HepG2 (cell line): ENCODE results near the gene OR2K2. TPM values are rescaled to one million over a fixed set of nuclear protein-coding genes. Genes with fewer than 3 reads are reported as not detected.

Experiments used
- BATF2 ChIP-seq: sonication (generic); formaldehyde crosslinking; IDR thresholded peaks from 2 replicates; pipeline ENCODE4 v1.8.0; 2022; ENCODE audit warnings: mild to moderate bottlenecking, missing genetic modification reagents, moderate library complexity
- FOXA1 ChIP-seq, 2 experiments: fragments of 450-650 bp in 1 of 2; sonication (generic) in 1 of 2; formaldehyde crosslinking in 1 of 2; IDR thresholded peaks; 2 replicates each; pipeline versions ENCODE4 v1.4.0 to v1.6.1; 2016 to 2020; ENCODE audit warnings: missing genetic modification reagents in 1 of 2
- KIAA2018 ChIP-seq: sonication (generic); formaldehyde crosslinking; IDR thresholded peaks from 2 replicates; pipeline ENCODE4 v1.5.0; 2020; ENCODE audit warnings: mild to moderate bottlenecking, missing genetic modification reagents, borderline replicate concordance
- PAX8 ChIP-seq: sonication (generic); formaldehyde crosslinking; IDR thresholded peaks from 2 replicates; pipeline ENCODE4 v1.8.0; 2022; ENCODE audit warnings: mild to moderate bottlenecking, missing genetic modification reagents, borderline replicate concordance
- RBM22 ChIP-seq: fragments of 200-400 bp; formaldehyde crosslinking; optimal IDR thresholded peaks from 2 replicates; pipeline ENCODE3; 2017; ENCODE audit warnings: mild to moderate bottlenecking, low read length, moderate library complexity
- RERE ChIP-seq: IDR thresholded peaks from 2 replicates; pipeline ENCODE4 v1.6.1; 2016; ENCODE audit warnings: low read depth, missing genetic modification reagents, missing compliant biosample characterization
- TEF ChIP-seq: sonication (generic); formaldehyde crosslinking; IDR thresholded peaks from 2 replicates; pipeline ENCODE4 v1.5.0; 2020; ENCODE audit warnings: missing genetic modification reagents
- ZBTB25 ChIP-seq: IDR thresholded peaks from 2 replicates; pipeline ENCODE4 v1.6.1; 2018; ENCODE audit warnings: missing genetic modification reagents
- ZBTB8A ChIP-seq: sonication (generic); formaldehyde crosslinking; IDR thresholded peaks from 2 replicates; pipeline ENCODE4 v1.4.0; 2020; ENCODE audit warnings: mild to moderate bottlenecking, low read depth, missing genetic modification reagents, borderline replicate concordance
- ZNF20 ChIP-seq: sonication (generic); formaldehyde crosslinking; IDR thresholded peaks from 2 replicates; pipeline ENCODE4 v1.4.0; 2020; ENCODE audit warnings: mild to moderate bottlenecking, moderate library complexity, missing genetic modification reagents
- ZNF772 ChIP-seq: sonication (generic); formaldehyde crosslinking; IDR thresholded peaks from 2 replicates; pipeline ENCODE4 v1.5.0; 2020; ENCODE audit warnings: mild to moderate bottlenecking, missing genetic modification reagents
- ZNF83 ChIP-seq: sonication (generic); formaldehyde crosslinking; IDR thresholded peaks from 2 replicates; pipeline ENCODE4 v1.4.0; 2020; ENCODE audit warnings: missing genetic modification reagents, mild to moderate bottlenecking, borderline replicate concordance
- polyA plus RNA-seq, 8 experiments: library from polyadenylated mRNA; depleted of rRNA in 3 of 8; stranded (reverse) in 7 of 8; unstranded in 1 of 8; fragments of >200 nt; fragmentation: Illumina TruSeq in 4 of 8; extraction: Trizol in 4 of 8; gene quantifications; 2 replicates each; pipeline versions ENCODE4 v1.2.1 to v1.2.3, GENCODE V29; 2011 to 2016; ENCODE audit warnings: low read depth in 4 of 8, missing spikeins in 1 of 8, mixed read lengths in 1 of 8; ENCODE audit not compliant: insufficient read depth in 1 of 8
- total RNA-seq, 5 experiments: library from RNA; depleted of rRNA; stranded (reverse); fragments of >200 nt; fragmentation: Illumina TruSeq; extraction: Trizol; gene quantifications; 2 replicates each; pipeline ENCODE4 v1.2.3, GENCODE V29; 2016; ENCODE audit warnings: low read depth in 1 of 5

OR2K2 gene
- total and polyA plus RNA-seq, 2 of the 13 experiments (the other 11 are each of a cell fraction or from before 2014, with no cell fraction given) = not detected

- TF ChIP-seq KIAA2018 (CRISPR knock-in tag) = no peak
- no peak for TF ChIP-seq ZNF83 (CRISPR knock-in tag)
- no peak for TF ChIP-seq ZNF772 (CRISPR knock-in tag)
- no peak for TF ChIP-seq PAX8 (CRISPR knock-in tag)
- peak; percentile 29; the same call in 1 of the 2 replicates for TF ChIP-seq ZBTB25 (CRISPR knock-in tag)
- no peak for TF ChIP-seq RBM22
- peak; percentile 98 for TF ChIP-seq RERE (CRISPR knock-in tag)
- peak; percentile 93 for TF ChIP-seq FOXA1 (IDR thresholded peaks at IDR 0.05)
- peak; percentile 99 for TF ChIP-seq FOXA1 (CRISPR knock-in tag; IDR thresholded peaks at IDR 0.05)
- TF ChIP-seq ZBTB8A = no peak
- no peak for TF ChIP-seq ZNF20 (CRISPR knock-in tag)
- no peak for TF ChIP-seq BATF2 (CRISPR knock-in tag)
- no peak for TF ChIP-seq TEF
Observed at GRCh38 chr9:111348821-111349271, 18.8 kb upstream of the OR2K2 start (continued).
